ENCODE results near the gene CNTNAP2.

The CNTNAP2 gene

GRCh38 chr7:146424084-146424483 is 307.5 kb downstream of the CNTNAP2 start:
- no peak for DNase-seq (ENCODE audit: low read depth)

- DNase-seq (ENCODE audit: low read depth): no peak
Observed at GRCh38 chr7:146433501-146433900, 316.9 kb downstream of the CNTNAP2 start.

GRCh38 chr7:146443102-146443501 is 326.5 kb downstream of the CNTNAP2 start:
- DNase-seq (ENCODE audit: low read depth): no peak

GRCh38 chr7:146449625-146450024 is 333.0 kb downstream of the CNTNAP2 start:
- no peak for DNase-seq (ENCODE audit: low read depth)

- peak; percentile 11 for DNase-seq (ENCODE audit: low read depth)
Observed at GRCh38 chr7:146455091-146455655, 338.6 kb downstream of the CNTNAP2 start.

- no peak for DNase-seq (ENCODE audit: low read depth)
Observed at GRCh38 chr7:146479040-146479439, 362.4 kb downstream of the CNTNAP2 start.

- DNase-seq (ENCODE audit: low read depth): no peak
Observed at GRCh38 chr7:146486519-146486918, 369.9 kb downstream of the CNTNAP2 start.

- no peak for DNase-seq (ENCODE audit: low read depth)
Observed at GRCh38 chr7:146492017-146492416, 375.4 kb downstream of the CNTNAP2 start.

- DNase-seq (ENCODE audit: low read depth): no peak
Observed at GRCh38 chr7:146494952-146495596, 378.5 kb downstream of the CNTNAP2 start.

GRCh38 chr7:146496657-146497056 is 380.1 kb downstream of the CNTNAP2 start:
- no peak for DNase-seq (ENCODE audit: low read depth)

- no peak for DNase-seq (ENCODE audit: low read depth)
Observed at GRCh38 chr7:146499970-146500369, 383.4 kb downstream of the CNTNAP2 start.

- DNase-seq (ENCODE audit: low read depth): no peak
Observed at GRCh38 chr7:146503844-146504243, 387.2 kb downstream of the CNTNAP2 start.

GRCh38 chr7:146510088-146510680 is 393.6 kb downstream of the CNTNAP2 start:
- DNase-seq (ENCODE audit: low read depth): no peak

- DNase-seq (ENCODE audit: low read depth): no peak
Observed at GRCh38 chr7:146514304-146514703, 397.7 kb downstream of the CNTNAP2 start.

GRCh38 chr7:146528581-146528980 is 412.0 kb downstream of the CNTNAP2 start:
- DNase-seq (ENCODE audit: low read depth): no peak

GRCh38 chr7:146539836-146540235 is 423.2 kb downstream of the CNTNAP2 start:
- no peak for DNase-seq (ENCODE audit: low read depth)

GRCh38 chr7:146542101-146542500 is 425.5 kb downstream of the CNTNAP2 start:
- DNase-seq (ENCODE audit: low read depth): no peak

- DNase-seq (ENCODE audit: low read depth): no peak
Observed at GRCh38 chr7:146544748-146545147, 428.1 kb downstream of the CNTNAP2 start.

- DNase-seq (ENCODE audit: low read depth): no peak
Observed at GRCh38 chr7:146548816-146549215, 432.2 kb downstream of the CNTNAP2 start.

- no peak for DNase-seq (ENCODE audit: low read depth)
Observed at GRCh38 chr7:146554556-146554955, 438.0 kb downstream of the CNTNAP2 start.

- DNase-seq (ENCODE audit: low read depth): no peak
Observed at GRCh38 chr7:146557971-146558469, 441.4 kb downstream of the CNTNAP2 start.

GRCh38 chr7:146565872-146566271 is 449.3 kb downstream of the CNTNAP2 start:
- DNase-seq (ENCODE audit: low read depth): no peak

GRCh38 chr7:146575903-146576302 is 459.3 kb downstream of the CNTNAP2 start:
- no peak for DNase-seq (ENCODE audit: low read depth)

- no peak for DNase-seq (ENCODE audit: low read depth)
Observed at GRCh38 chr7:146591976-146592375, 475.4 kb downstream of the CNTNAP2 start.
